WTC11 (cell line): ENCODE data around the gene NTN1.

Source experiments
- FOXK1 ChIP-seq: sonication (generic); formaldehyde crosslinking; IDR thresholded peaks from 2 replicates; pipeline ENCODE4 v1.8.0; 2022; ENCODE audit warnings: mild to moderate bottlenecking, moderate library complexity, missing genetic modification reagents
- HMGA2 ChIP-seq: fragments of 250-450 bp; sonication (Bioruptor Pico); IDR thresholded peaks from 2 replicates; pipeline ENCODE4 v1.4.0; 2021; ENCODE audit warnings: mild to moderate bottlenecking, moderate library complexity
- JAZF1 ChIP-seq: fragments of 250-450 bp; sonication (Bioruptor Pico); IDR thresholded peaks from 2 replicates; pipeline ENCODE4 v1.9.0; 2021; ENCODE audit warnings: moderate library complexity, mild to moderate bottlenecking, inconsistent platforms
- JUN ChIP-seq: sonication (generic); formaldehyde crosslinking; IDR thresholded peaks from 2 replicates; pipeline ENCODE4 v1.8.0; 2023; ENCODE audit warnings: mild to moderate bottlenecking, missing genetic modification reagents
- SP1 ChIP-seq: sonication (generic); formaldehyde crosslinking; conservative IDR thresholded peaks from 2 replicates; pipeline ENCODE4 v1.8.1; 2022; ENCODE audit warnings: missing genetic modification reagents
- TCF7 ChIP-seq: sonication (generic); formaldehyde crosslinking; IDR thresholded peaks from 2 replicates; pipeline ENCODE4 v1.8.0; 2022; ENCODE audit warnings: mild to moderate bottlenecking, low read depth, missing genetic modification reagents, moderate library complexity
- ZNF219 ChIP-seq: sonication (generic); formaldehyde crosslinking; IDR thresholded peaks from 2 replicates; pipeline ENCODE4 v1.8.0; 2023; ENCODE audit warnings: missing genetic modification reagents, mild to moderate bottlenecking, borderline replicate concordance
- TF ChIP-seq, protein P1 (sequence below): fragments of 200-600 bp; IDR thresholded peaks from 2 replicates; pipeline ENCODE4 v1.8.0; 2022; ENCODE audit warnings: antibody characterized with exemption
- TF ChIP-seq, protein P2 (sequence below): sonication (generic); formaldehyde crosslinking; IDR thresholded peaks from 2 replicates; pipeline ENCODE4 v1.8.1; 2023; ENCODE audit warnings: mild to moderate bottlenecking, moderate library complexity, missing genetic modification reagents
- TF ChIP-seq, protein P3 (sequence below): sonication (generic); formaldehyde crosslinking; IDR thresholded peaks from 2 replicates; pipeline ENCODE4 v1.8.1; 2023; ENCODE audit warnings: mild to moderate bottlenecking, missing genetic modification reagents, moderate library complexity
- TF ChIP-seq, protein P4 (sequence below): fragments of 250-450 bp; sonication (Bioruptor Pico); IDR thresholded peaks from 2 replicates; pipeline ENCODE4 v2.1.2; 2022; ENCODE audit warnings: mild to moderate bottlenecking, moderate library complexity
- TF ChIP-seq, protein P5 (sequence below): sonication (generic); formaldehyde crosslinking; IDR thresholded peaks from 2 replicates; pipeline ENCODE4 v1.8.1; 2022; ENCODE audit warnings: mild to moderate bottlenecking, missing genetic modification reagents, moderate library complexity, borderline replicate concordance

DNA sequence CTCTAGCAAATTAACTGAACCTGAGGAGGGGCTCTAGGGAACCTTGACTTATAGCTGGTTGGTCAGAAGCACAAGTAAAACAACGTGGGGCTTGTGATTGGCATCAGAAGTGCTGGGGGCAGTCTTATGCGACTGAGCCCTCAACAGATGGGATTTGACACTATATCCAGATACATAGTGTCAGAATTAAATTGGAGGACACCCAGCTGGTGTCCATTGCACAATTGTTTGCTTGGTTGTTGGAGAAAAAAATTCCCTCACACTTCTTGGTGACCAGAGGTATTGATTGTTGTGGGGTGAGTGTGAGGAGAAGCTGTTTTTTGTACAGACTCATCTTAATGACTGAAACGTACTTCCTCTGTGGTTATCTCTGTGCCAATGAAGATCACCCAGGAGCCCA is 59.7 kb downstream of the NTN1 start:
- TF ChIP-seq, protein P1, sequence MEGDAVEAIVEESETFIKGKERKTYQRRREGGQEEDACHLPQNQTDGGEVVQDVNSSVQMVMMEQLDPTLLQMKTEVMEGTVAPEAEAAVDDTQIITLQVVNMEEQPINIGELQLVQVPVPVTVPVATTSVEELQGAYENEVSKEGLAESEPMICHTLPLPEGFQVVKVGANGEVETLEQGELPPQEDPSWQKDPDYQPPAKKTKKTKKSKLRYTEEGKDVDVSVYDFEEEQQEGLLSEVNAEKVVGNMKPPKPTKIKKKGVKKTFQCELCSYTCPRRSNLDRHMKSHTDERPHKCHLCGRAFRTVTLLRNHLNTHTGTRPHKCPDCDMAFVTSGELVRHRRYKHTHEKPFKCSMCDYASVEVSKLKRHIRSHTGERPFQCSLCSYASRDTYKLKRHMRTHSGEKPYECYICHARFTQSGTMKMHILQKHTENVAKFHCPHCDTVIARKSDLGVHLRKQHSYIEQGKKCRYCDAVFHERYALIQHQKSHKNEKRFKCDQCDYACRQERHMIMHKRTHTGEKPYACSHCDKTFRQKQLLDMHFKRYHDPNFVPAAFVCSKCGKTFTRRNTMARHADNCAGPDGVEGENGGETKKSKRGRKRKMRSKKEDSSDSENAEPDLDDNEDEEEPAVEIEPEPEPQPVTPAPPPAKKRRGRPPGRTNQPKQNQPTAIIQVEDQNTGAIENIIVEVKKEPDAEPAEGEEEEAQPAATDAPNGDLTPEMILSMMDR: no peak
- TF ChIP-seq, protein P2, sequence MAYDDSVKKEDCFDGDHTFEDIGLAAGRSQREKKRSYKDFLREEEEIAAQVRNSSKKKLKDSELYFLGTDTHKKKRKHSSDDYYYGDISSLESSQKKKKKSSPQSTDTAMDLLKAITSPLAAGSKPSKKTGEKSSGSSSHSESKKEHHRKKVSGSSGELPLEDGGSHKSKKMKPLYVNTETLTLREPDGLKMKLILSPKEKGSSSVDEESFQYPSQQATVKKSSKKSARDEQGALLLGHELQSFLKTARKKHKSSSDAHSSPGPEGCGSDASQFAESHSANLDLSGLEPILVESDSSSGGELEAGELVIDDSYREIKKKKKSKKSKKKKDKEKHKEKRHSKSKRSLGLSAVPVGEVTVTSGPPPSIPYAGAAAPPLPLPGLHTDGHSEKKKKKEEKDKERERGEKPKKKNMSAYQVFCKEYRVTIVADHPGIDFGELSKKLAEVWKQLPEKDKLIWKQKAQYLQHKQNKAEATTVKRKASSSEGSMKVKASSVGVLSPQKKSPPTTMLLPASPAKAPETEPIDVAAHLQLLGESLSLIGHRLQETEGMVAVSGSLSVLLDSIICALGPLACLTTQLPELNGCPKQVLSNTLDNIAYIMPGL (CRISPR knock-in tag): no peak
- TF ChIP-seq FOXK1 (no peak), SP1 (CRISPR knock-in tag) (no peak), JAZF1 (CRISPR knock-in tag) (no peak), HMGA2 (CRISPR knock-in tag) (no peak), ZNF219 (CRISPR knock-in tag) (no peak), JUN (no peak), TCF7 (CRISPR knock-in tag) (no peak)
- TF ChIP-seq, protein P3, sequence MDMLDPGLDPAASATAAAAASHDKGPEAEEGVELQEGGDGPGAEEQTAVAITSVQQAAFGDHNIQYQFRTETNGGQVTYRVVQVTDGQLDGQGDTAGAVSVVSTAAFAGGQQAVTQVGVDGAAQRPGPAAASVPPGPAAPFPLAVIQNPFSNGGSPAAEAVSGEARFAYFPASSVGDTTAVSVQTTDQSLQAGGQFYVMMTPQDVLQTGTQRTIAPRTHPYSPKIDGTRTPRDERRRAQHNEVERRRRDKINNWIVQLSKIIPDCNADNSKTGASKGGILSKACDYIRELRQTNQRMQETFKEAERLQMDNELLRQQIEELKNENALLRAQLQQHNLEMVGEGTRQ: no peak
- TF ChIP-seq, protein P4, sequence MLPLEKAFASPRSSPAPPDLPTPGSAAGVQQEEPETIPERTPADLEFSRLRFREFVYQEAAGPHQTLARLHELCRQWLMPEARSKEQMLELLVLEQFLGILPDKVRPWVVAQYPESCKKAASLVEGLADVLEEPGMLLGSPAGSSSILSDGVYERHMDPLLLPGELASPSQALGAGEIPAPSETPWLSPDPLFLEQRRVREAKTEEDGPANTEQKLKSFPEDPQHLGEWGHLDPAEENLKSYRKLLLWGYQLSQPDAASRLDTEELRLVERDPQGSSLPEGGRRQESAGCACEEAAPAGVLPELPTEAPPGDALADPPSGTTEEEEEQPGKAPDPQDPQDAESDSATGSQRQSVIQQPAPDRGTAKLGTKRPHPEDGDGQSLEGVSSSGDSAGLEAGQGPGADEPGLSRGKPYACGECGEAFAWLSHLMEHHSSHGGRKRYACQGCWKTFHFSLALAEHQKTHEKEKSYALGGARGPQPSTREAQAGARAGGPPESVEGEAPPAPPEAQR (CRISPR knock-in tag): no peak
- TF ChIP-seq, protein P5, sequence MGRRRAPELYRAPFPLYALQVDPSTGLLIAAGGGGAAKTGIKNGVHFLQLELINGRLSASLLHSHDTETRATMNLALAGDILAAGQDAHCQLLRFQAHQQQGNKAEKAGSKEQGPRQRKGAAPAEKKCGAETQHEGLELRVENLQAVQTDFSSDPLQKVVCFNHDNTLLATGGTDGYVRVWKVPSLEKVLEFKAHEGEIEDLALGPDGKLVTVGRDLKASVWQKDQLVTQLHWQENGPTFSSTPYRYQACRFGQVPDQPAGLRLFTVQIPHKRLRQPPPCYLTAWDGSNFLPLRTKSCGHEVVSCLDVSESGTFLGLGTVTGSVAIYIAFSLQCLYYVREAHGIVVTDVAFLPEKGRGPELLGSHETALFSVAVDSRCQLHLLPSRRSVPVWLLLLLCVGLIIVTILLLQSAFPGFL (CRISPR knock-in tag): no peak
